OCI-LY7 (cell line): Measurements from ENCODE around the gene NIT2.

Experiments
- CTCF ChIP-seq: fragments of 200-600 bp; sonication (generic); conservative IDR thresholded peaks from 2 replicates; pipeline ENCODE4 v1.5.1; 2014; ENCODE audit warnings: mild to moderate bottlenecking, antibody characterized with exemption, low read length, moderate library complexity, mixed read lengths
- EZH2phosphoT487 ChIP-seq: fragments of 200-600 bp; sonication (generic); IDR thresholded peaks from 2 replicates; pipeline ENCODE4 v1.6.1; 2018; ENCODE audit warnings: low read depth, borderline replicate concordance, mild to moderate bottlenecking, mixed run types, antibody characterized with exemption, low read length, moderate library complexity, mixed read lengths

DNA sequence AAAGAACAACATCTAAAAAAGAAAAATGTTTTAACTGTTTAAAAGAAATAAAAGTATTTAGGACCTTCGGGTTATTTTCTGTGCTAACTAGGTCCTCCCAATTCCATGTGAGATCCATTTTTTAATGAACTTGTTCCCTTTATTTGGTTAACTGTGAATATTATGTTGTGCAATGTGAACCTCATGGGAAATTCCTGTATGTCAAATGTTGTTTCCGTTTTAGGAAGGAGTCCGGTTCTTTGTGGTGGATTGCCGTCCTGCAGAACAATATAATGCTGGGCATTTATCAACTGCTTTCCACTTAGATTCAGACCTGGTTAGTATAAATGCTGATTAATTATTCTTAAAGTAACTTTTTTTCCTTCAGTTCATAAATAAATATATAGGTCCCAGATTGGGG lies 35.5 kb upstream of the NIT2 start:
- TF ChIP-seq CTCF (no peak), EZH2phosphoT487 (no peak)
